ENCODE measurements around the gene UBE2Q2.
"Not testable (repeated sequence)": the region's sequence is repeated elsewhere in the genome, so short reads cannot be mapped to it uniquely, and the experiment has no call there.

The UBE2Q2 gene

GRCh38 chr15:75861750-75862402, 18.6 kb downstream of the UBE2Q2 start:
- TF ChIP-seq CTCF (IDR thresholded peaks at IDR 0.05; ENCODE audit: low read depth, low read length) = no peak
- DNase-seq (ENCODE audit: extremely low read depth, low read depth) = no peak

GRCh38 chr15:75862796-75863195, 19.5 kb downstream of the UBE2Q2 start:
- DNase-seq (ENCODE audit: extremely low read depth, low read depth) = no peak
- no peak for TF ChIP-seq CTCF (IDR thresholded peaks at IDR 0.05; ENCODE audit: low read depth, low read length)

DNA sequence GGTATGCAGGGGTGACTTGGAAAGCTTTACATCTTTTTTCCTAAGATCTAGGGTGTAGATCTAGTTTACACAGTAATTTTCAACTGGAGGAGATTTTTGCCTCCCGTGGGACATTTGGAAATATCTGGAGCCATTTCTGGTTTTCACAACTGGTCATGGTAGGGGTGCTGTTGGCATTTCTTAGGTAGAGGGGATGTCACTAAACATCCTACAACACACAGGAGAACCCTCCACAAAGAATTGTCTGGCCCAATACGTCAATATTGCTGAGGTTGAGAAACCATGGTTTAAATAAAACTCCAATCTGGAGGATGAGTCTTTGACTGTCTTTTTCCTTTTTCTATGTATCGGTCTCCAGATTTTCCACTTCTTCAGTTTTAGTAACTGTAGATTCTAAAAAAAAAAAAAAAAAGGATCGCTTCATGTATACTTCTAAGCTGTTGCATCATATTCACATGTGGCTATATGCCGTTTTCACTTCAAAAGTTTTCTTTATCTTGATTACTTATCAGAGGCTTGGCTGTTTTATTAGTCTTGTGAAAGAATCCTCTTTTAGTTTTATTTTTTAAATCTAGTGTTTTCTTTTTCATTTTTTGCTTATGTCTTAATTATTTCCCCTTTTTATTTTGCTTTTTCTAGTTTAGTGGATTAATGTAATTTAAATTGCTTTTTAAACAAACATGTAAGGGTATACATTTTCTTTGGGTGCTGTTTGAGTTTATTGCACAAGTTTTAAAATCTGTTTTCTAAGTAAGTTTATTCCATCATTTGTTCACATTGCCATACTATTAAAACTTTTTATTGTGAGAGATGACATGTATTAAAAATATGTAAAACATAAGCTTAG, 21.2 kb downstream of the UBE2Q2 start:
- DNase-seq (ENCODE audit: extremely low read depth, low read depth) = no peak
- TF ChIP-seq CTCF (IDR thresholded peaks at IDR 0.05; ENCODE audit: low read depth, low read length) = no peak

DNA sequence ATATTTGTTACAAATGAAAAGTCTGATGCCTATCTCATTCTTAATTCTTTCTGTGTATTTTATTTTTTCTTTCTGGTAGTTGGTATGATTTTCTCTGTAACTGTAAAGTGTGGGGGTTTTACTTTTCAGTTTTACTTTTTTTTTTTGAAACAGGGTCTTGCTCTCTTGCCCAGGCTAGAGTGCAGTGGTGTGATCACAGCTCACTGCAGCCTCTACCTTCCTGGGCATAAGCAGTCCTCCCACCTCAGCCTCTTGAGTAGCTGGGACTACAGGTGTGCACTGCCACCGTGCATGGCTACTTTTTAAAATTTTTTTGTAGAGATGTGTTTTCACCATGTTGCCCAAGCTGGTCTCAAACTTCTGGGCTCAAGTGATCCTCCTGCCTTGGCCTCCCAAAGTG, 22.8 kb downstream of the UBE2Q2 start:
- not testable (repeated sequence) for DNase-seq (ENCODE audit: extremely low read depth, low read depth)

DNA sequence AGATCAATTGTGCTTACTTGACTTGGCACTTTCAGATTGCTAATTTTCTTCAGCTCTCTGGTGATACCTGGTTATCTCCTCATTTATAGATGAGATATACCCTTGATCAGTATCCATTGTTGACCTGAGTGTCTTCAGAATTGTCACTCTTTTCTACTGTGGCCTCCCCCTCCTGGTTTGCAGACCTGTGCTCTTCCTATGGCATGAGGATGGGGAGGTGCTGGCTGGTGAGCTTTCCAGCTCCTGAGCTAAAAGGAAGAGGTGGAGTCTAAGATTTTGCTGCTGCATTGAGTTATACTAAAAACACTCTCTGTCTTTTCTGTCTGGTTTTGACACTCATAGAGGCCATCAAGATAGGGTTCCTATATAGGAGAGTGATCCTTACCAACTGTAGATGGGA, 23.7 kb downstream of the UBE2Q2 start:
- TF ChIP-seq CTCF (IDR thresholded peaks at IDR 0.05; ENCODE audit: low read depth, low read length) = no peak
- no peak for DNase-seq (ENCODE audit: extremely low read depth, low read depth)

DNA sequence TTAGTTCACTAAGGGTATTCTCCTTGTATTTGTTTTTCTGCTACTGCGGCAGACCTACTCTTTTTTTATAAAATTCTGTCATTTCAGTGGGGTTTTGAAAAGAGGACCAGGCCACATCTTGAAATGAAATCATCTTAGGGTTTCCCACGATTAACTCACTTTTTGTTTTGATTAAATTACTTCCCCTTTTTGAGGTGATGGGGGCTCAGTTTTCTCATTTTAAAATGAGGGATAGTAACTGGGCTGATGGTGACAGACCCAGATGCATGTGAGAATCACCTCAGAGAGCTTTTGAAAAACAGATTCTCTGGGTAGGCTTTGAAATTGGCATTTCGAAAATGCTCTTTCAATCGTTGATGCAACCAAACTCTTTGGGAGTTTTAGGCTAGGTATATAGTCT, 24.2 kb downstream of the UBE2Q2 start:
- no peak for TF ChIP-seq CTCF (IDR thresholded peaks at IDR 0.05; ENCODE audit: low read depth, low read length)
- no peak for DNase-seq (ENCODE audit: extremely low read depth, low read depth)

DNA sequence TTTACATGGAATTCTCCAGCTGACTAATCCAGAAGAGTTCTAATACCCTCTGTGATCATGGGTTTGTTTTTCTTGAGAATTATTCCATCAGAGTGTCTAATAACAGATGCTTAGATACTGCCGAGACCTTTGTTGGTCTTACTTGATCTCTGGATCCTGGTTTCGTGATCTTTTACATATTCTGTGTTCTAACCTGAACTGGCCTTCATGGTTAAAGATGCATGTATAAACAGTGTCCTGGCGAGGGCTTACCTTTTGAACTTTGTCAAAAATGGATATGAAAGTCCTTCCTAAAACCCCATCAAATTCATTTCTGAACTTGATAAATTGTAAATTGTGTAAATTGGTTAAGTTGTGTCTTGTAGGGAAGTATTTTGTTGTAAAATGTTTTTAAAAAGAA, 24.8 kb downstream of the UBE2Q2 start:
- DNase-seq (ENCODE audit: extremely low read depth, low read depth) = no peak
- TF ChIP-seq CTCF (IDR thresholded peaks at IDR 0.05; ENCODE audit: low read depth, low read length) = no peak

Data from AG09319 (cell line).